Right hindlimb (tissue), 1 donor: ENCODE measurements around the gene CRYBB1.

Experiments
- DNase-seq: peaks from one replicate; pipeline ENCODE4 v3.0.0-alpha.2; 2018

CRYBB1 gene

GRCh38 chr22:26617271-26618199 lies at the start of gene CRYBB1:
TSS of gene CRYBB1 (minus strand) at chr22:26618027. CDS start at chr22:26616319, 1,708 bp downstream.
- no peak for DNase-seq

GRCh38 chr22:26667140-26667539 lies 49.3 kb upstream of the CRYBB1 start:
- no peak for DNase-seq

- no peak for DNase-seq
Observed at GRCh38 chr22:26665813-26666231, 48.0 kb upstream of the CRYBB1 start.

DNA sequence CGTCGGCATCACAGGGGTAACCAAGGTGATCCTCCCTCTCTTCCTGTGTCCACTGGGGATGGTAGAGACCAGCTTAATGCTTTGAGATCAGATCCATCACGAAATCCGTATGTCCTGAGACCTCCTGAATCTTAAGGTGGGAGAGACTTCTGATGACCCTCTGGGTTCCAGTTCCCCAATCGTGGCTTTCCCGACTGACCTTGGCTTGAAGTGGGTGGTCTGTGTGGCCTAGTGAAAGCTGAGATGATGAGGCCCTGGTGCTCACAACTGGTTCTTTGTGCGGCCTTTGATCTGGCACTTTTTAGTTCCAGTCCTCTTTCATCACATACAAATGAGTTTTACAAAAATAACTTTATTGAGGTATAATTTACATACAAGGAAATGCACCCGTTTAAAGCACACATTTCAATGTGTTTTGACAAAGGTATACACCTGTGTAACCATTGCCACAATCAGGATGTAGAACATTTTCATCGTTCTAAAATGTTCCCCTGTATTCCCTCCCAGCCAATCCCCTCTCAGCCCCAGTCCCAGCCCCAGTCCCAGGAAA lies 45.6 kb upstream of the CRYBB1 start:
- DNase-seq = no peak

DNA sequence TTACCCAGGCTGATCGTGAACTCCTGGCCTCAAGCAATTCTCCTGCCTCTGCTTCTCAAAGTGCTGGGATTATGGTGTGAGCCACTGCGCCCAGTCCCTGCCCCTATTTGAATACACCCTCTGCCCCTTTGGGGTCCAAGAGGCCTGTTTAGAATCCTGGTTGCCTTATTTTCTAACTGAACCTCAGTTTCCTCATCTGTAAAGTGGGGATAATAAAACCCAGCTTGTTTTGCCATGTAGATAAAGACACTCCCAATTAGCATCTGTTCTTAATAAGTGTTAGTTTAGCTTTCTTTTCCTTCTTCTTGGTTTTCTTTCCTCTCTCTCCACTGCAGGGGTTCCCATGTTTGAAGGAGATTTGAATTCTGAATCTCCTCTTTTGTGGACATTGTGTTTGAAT lies 44.3 kb upstream of the CRYBB1 start:
- DNase-seq = no peak

DNA sequence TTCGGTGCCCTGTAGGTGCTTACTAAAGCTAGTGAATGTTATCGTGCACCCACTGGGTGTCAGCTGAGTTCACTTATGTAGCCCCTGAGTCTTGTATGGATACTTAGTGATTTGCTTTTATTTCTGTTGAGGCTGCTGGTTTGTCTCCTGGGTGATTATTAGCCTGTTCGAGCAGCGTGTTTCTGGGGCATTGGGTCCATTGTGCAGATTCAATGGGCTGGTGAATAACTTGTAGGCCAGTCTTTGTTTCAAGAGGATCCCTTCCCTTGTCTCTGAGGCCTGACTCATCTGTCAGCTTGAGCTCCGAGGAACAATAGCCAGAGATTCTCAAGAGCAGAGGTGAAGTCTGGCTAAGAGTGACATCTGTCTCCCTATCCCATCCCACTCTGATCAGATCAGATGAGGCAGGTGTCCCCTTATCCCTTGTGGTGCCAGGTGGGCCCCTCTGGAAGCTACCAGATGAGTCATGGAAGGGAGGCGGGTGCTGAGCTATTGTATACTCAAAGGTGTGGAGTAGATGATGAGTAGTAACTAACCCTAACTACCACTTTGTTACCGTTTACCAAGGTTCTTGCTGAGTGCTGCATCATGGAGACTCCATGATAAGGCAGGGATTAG lies 43.2 kb upstream of the CRYBB1 start:
- DNase-seq = no peak

DNA sequence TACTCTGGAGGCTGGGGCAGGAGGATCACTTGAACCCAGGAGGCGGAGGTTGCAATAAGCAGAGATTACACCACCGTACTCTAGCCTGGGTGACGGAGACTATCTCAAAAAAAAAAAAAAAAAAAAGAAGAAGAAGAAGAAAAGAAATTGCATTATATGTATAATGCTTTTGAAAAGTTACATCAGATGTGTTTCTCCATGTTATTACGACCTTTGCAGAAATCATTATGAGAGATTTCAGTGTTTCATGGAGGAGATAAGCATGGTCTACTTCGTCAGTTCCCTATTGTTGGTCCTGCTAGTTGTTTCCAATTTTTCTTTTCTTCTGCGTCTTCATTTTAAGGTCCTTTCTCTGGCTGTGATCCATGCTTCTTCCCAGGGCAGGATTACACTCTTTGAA lies 42.5 kb upstream of the CRYBB1 start:
- DNase-seq = no peak

GRCh38 chr22:26658671-26659478 lies 41.0 kb upstream of the CRYBB1 start:
- peak; percentile 54 for DNase-seq

DNA sequence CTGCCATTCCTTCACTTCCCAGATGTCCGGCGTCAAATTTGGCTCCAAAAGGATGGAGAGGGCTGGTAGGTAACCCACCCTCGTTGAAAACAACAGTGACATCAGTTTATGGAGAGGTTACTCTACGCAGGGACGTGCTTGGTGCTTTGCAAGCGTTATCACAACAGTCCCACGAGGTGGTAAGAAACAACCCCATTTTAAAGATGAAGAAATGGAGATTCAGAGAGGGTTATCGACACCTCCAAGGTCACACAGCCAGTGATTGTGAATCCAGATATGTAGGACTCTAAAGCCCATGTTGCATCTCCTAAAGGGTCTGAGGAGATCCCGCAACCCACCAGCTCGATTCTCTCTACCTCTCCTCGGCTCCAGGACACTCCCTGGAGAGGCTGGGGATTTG lies 40.3 kb upstream of the CRYBB1 start:
- DNase-seq = no peak

GRCh38 chr22:26656891-26657851 lies 39.3 kb upstream of the CRYBB1 start, which contains the start of gene MIAT:
TSS of gene MIAT (plus strand) at chr22:26657588.
- DNase-seq = no peak

GRCh38 chr22:26651815-26652214 lies 34.0 kb upstream of the CRYBB1 start:
- DNase-seq = no peak

DNA sequence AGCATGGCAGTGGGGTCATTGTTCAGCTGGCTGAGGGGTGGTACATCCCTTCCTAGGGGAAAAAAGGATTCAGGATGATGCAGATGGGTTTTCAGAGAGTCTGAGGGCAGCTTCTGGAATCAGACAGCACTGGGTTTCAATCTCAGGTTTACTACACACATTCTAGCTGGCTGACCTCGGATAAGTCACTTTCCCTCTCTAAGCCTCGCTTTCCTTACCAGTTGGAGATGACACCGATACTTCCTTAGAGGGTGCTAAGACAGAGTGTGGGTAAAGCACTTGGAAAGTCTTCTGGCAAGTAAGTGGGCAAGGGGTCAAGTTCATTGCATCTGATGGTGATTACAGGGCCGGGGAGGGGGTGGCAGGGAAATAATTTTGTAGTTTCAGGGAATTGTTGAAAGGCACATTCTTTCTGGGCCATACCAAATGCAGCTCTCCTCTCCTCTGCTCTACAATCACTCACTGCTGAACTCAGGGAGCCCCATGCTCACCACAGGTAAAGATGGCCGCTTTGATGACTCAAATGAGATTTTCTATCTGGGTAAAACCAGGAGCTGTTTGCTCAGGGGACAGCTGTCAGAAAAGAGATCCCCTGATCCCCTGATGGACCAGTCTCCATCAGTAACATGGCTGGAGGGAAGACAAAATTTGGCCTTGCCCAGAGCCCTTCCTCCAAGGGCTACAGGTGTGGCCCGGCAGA lies 33.0 kb upstream of the CRYBB1 start:
- DNase-seq = no peak

GRCh38 chr22:26648528-26649388 lies 30.9 kb upstream of the CRYBB1 start:
- DNase-seq = no peak

DNA sequence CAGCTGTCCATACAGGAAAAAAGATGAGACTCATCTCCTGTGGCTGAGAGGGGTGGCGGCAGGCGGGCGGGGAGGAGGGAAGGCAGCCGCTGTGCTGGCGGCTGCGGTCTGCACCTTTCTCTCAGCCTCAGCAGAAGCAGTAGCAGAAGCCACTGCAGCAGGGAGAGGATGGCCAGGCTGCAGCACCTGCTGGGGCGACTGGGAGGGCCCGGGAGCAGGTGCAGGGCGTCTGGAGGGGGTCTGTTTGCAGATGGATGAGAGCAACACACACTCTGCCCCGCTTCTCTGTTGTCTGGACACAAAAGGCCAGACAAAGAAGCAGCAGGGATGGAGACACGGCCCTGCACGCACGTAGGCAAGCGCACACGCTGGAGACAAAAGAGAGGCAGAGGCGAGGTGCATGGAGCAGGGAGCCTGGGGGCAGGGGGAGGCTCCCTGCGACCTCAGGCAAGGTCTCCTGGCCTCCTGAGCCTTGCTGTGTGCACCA lies 30.2 kb upstream of the CRYBB1 start:
- DNase-seq = no peak

DNA sequence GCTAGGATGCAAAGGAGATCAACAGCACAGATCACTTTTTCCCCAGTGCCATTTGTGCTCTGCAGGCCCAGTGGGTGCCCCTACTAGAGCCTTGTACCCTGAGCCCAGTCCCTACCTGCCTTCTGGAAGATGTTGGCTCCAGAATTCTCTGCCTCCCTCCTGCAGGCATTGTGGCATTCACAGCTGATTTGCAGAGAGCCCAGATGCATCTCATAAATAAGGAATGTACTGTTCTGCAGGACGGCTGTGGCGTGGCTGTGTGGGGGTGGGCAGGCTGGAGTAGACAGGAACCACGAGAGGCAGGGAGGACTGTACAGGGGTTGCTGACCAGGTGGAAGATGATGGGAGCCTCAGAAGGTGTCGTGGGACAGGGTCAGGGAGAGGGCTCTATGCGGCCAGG lies 28.3 kb upstream of the CRYBB1 start:
- no peak for DNase-seq

- no peak for DNase-seq
Observed at GRCh38 chr22:26643418-26644100, 25.7 kb upstream of the CRYBB1 start.

GRCh38 chr22:26642465-26643417 lies 24.9 kb upstream of the CRYBB1 start:
- DNase-seq = no peak

- DNase-seq = no peak
Observed at GRCh38 chr22:26636296-26636695, 18.5 kb upstream of the CRYBB1 start.
